ENCODE data around the gene CCT4. TPM values are rescaled to one million over a fixed set of nuclear protein-coding genes. Genes with fewer than 3 reads are reported as not detected.
A peak's percentile ranks its signal among the peaks of the same experiment; 100 is the strongest.

The CCT4 gene
- total RNA-seq, 1 experiment from 2014 or later, result 316 TPM

DNA sequence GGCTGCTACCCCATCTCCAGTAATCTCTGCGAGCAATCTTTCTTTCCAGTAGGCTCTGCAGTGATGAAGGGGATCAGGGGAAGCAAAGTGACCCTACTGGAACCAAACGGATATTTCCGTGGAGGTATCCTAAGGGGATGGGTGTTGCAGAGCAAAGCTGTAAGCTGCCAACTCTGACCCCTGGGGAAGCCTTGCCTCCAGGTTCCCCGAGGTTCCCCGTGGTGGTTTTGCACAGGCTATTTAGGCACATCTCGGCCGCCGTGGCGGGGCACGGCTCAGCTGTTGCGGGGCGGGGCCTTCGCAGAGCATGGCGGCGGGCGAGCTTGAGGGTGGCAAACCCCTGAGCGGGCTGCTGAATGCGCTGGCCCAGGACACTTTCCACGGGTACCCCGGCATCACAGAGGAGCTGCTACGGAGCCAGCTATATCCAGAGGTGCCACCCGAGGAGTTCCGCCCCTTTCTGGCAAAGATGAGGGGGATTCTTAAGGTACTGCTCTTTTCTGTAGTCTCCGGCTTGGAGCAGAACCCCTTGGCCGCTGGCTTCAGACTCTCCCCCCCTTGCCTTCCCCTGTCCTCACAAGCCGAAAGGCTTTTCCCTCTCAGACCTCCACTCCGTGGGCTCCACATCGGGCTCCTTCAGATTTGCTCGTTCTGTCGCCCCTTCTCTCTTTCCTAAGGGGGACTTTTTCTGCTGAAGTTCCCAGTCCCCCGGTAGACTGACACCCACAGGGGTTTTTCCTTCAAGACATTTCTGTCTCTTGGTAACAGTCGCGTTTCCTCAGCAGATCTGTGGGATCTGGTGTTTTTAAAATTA lies 17.1 kb upstream of the CCT4 start, which contains the start of gene COMMD1 (continued):
- TF ChIP-seq, protein P1, sequence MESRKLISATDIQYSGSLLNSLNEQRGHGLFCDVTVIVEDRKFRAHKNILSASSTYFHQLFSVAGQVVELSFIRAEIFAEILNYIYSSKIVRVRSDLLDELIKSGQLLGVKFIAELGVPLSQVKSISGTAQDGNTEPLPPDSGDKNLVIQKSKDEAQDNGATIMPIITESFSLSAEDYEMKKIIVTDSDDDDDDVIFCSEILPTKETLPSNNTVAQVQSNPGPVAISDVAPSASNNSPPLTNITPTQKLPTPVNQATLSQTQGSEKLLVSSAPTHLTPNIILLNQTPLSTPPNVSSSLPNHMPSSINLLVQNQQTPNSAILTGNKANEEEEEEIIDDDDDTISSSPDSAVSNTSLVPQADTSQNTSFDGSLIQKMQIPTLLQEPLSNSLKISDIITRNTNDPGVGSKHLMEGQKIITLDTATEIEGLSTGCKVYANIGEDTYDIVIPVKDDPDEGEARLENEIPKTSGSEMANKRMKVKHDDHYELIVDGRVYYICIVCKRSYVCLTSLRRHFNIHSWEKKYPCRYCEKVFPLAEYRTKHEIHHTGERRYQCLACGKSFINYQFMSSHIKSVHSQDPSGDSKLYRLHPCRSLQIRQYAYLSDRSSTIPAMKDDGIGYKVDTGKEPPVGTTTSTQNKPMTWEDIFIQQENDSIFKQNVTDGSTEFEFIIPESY (IDR thresholded peaks at IDR 0.05; ENCODE audit: extremely low read depth, insufficient replicate concordance, low read length), result peak; percentile 88
- TF ChIP-seq CTCF (IDR thresholded peaks at IDR 0.05 in 2 of 3, conservative IDR thresholded peaks at IDR 0.05 in 1 of 3; ENCODE audit: borderline replicate concordance in 1 of 3, insufficient read depth in 1 of 3, low read depth in 2 of 3, low read length in 2 of 3) (no peak), ATF3 (IDR thresholded peaks at IDR 0.05) (no peak), ZFX (IDR thresholded peaks at IDR 0.05) (no peak), TCF7L2 (IDR thresholded peaks at IDR 0.05; ENCODE audit: borderline replicate concordance, extremely low read depth, insufficient read depth, insufficient read length) (peak; percentile 19)

- no peak overlapping the region for H2AFZ ChIP-seq (ENCODE audit: low read depth, low read length, poor library complexity, severe bottlenecking)
These were observed 11.8 kb upstream of the CCT4 start for GRCh38 chr2:61900281-61900680.

More at GRCh38 chr2:61900281-61900680, 11.8 kb upstream of the CCT4 start:
- CTCF ChIA-PET, result no interaction called here
- no peak overlapping the region for H3K9ac ChIP-seq (ENCODE audit: low read length)
- TF ChIP-seq JUND (IDR thresholded peaks at IDR 0.05), result no peak
- no peak for TF ChIP-seq ZFX (IDR thresholded peaks at IDR 0.05)
- TF ChIP-seq EGR1 (IDR thresholded peaks at IDR 0.05; ENCODE audit: low read depth), result no peak
- no peak for TF ChIP-seq RAD21 (IDR thresholded peaks at IDR 0.05; ENCODE audit: low read depth)
- H3K9me3 ChIP-seq (ENCODE audit: control insufficient read depth in 1 of 2, insufficient read depth in 1 of 2, low read depth in 1 of 2, low read length in 2 of 2), result no peaks in the 10 kb centered on the region
- H3K36me3 ChIP-seq (ENCODE audit: control insufficient read depth in 1 of 2, insufficient read depth in 2 of 2, low read length in 2 of 2), result no peaks in the 10 kb centered on the region
- ATAC-seq (no peak), DNase-seq (ENCODE audit: low read depth, low spot score) (no peak)
- H3K9me2 ChIP-seq (ENCODE audit: insufficient read depth), result no peaks in the 10 kb centered on the region
- H4K20me1 ChIP-seq (ENCODE audit: insufficient read depth), result no peaks in the 10 kb centered on the region
- RAD21 ChIA-PET (ENCODE audit: low non-redundant PET in 1 of 2, low total read pairs in 2 of 2, uncharacterized antibody in 2 of 2, unreplicated experiment in 2 of 2), result no interaction called here
- intact Hi-C loops (cut with micrococcal nuclease), result no loop called here
- no TSS peak for BruUV-seq (replicated peaks)
- no peak overlapping the region for H3K4me3 ChIP-seq (replicated peaks in 1 of 2; ENCODE audit: low read depth in 1 of 2, low read length in 2 of 2)
- POLR2A ChIA-PET, result no interaction called here
- H3K4me2 ChIP-seq (ENCODE audit: low read length), result no peak overlapping the region
- H3K27me3 ChIP-seq (ENCODE audit: insufficient read depth, low read length), result no peaks in the 10 kb centered on the region
- peaks cover 0 to 4% of the 10 kb centered on the region in 2 experiments; a peak in 2 of 4 replicates for H3K4me1 ChIP-seq (ENCODE audit: control insufficient read depth in 1 of 2, insufficient read depth in 2 of 2, low read length in 2 of 2)
- H3K27ac ChIP-seq (ENCODE audit: low read depth, low read length), result no peak overlapping the region
- no peaks in the 10 kb centered on the region for H3K79me2 ChIP-seq (ENCODE audit: insufficient read depth, low read length)
